Panc1 (cell line): ENCODE results near the gene COL4A3. TPM values are rescaled to one million over a fixed set of nuclear protein-coding genes. Genes with fewer than 3 reads are reported as not detected.

Experiments
- ATAC-seq: fragments of 200-7000 bp; cut with Tn5 transposase; 2 replicates; pipeline ENCODE4 v1.9.1; 2020; ENCODE audit warnings: mild to moderate bottlenecking, moderate library complexity
- BruUV-seq: library from RNA; stranded (reverse); fragments of 400-500 nt; replicated peaks from 2 replicates; lab custom pipeline; 2021; lab: Mats Ljungman, UMichigan
- CTCF ChIA-PET: fragments of 300-600 bp; sonication (Branson Sonifier 250); formaldehyde crosslinking; loops from one replicate; lab custom pipeline; 2022; ENCODE audit warnings: antibody characterized with exemption; lab: Charles Lee
- POLR2A ChIA-PET: fragments of 300-600 bp; sonication (Branson Sonifier 250); formaldehyde crosslinking; loops from one replicate; lab custom pipeline; 2022; ENCODE audit warnings: antibody characterized with exemption; lab: Charles Lee
- DNase-seq: peaks from one replicate; pipeline ENCODE4 v3.0.0-alpha.2; 2010; ENCODE audit warnings: low read depth, low spot score
- H3K27ac ChIP-seq: 2 replicates; pipeline ENCODE4 v1.5.1; 2011; ENCODE audit warnings: mild to moderate bottlenecking, low read length, inconsistent platforms
- H3K27me3 ChIP-seq: fragments of 200-500 bp; sonication (Bioruptor generic); 2 replicates; pipeline ENCODE4 v1.6.0; 2014; ENCODE audit warnings: low read length, inconsistent platforms; ENCODE audit not compliant: control insufficient read depth, insufficient read depth
- H3K36me3 ChIP-seq: fragments of 200-500 bp; sonication (Bioruptor generic); 2 replicates; pipeline ENCODE4 v1.5.1; 2014; ENCODE audit warnings: inconsistent platforms, mild to moderate bottlenecking, low read length, moderate library complexity; ENCODE audit not compliant: control insufficient read depth, insufficient read depth
- H3K4me1 ChIP-seq: 2 replicates; pipeline ENCODE4 v1.5.1; 2011; ENCODE audit warnings: inconsistent platforms, mild to moderate bottlenecking, low read length, moderate library complexity; ENCODE audit not compliant: control insufficient read depth, insufficient read depth
- H3K4me3 ChIP-seq, 2 experiments: 2 replicates each; pipeline ENCODE4 v1.5.1; 2011 to 2012; ENCODE audit warnings: low read depth in 2 of 2, low read length in 2 of 2, mild to moderate bottlenecking in 2 of 2, inconsistent platforms in 1 of 2, moderate library complexity in 1 of 2
- H3K9me3 ChIP-seq: fragments of 200-500 bp; sonication (Bioruptor generic); 2 replicates; pipeline ENCODE4 v1.5.1; 2014; ENCODE audit warnings: low read depth, mild to moderate bottlenecking, inconsistent platforms, low read length, moderate library complexity; ENCODE audit not compliant: control insufficient read depth, insufficient read depth
- POLR2AphosphoS5 ChIP-seq: IDR thresholded peaks from 2 replicates; pipeline ENCODE4 v1.6.1; 2012; ENCODE audit warnings: mild to moderate bottlenecking, low read depth, low read length, moderate library complexity
- SIN3A ChIP-seq: IDR thresholded peaks from 2 replicates; pipeline ENCODE4 v1.6.1; 2012; ENCODE audit warnings: low read depth, mild to moderate bottlenecking, low read length, moderate library complexity, borderline replicate concordance; ENCODE audit not compliant: insufficient read depth
- TCF7L2 ChIP-seq: IDR thresholded peaks from 2 replicates; pipeline ENCODE4 v1.6.1; 2011; ENCODE audit warnings: mild to moderate bottlenecking, low read depth, low read length, inconsistent platforms
- in situ Hi-C: cut with HindIII; loops from 2 replicates; pipeline ENCODE4 v1.10.0; 2016; ENCODE audit warnings: low sequenced_read_pairs, low pct_unique_long_range_greater_than_20kb
- intact Hi-C: fragments of 100-400 bp; cut with micrococcal nuclease; formaldehyde crosslinking; loops from one replicate; pipeline ENCODE4 v1.10.0; 2022; ENCODE audit not compliant: unreplicated experiment
- total RNA-seq: library from RNA; stranded (reverse); gene quantifications from one replicate; pipeline ENCODE4 v1.2.1, GENCODE V29; 2021; ENCODE audit not compliant: unreplicated experiment
- TF ChIP-seq, protein P1 (sequence below): fragments of 450-650 bp; IDR thresholded peaks from 2 replicates; pipeline ENCODE4 v1.5.1; 2017; ENCODE audit warnings: mild to moderate bottlenecking
- TF ChIP-seq, protein P2 (sequence below), 2 experiments: IDR thresholded peaks; 2 replicates each; pipeline ENCODE4 v1.6.1; 2011 to 2012; ENCODE audit warnings: low read depth in 2 of 2, control low read depth in 1 of 2, low read length in 1 of 2, mild to moderate bottlenecking in 1 of 2, moderate library complexity in 1 of 2; ENCODE audit not compliant: insufficient read depth in 1 of 2

COL4A3 gene
- total RNA-seq, 1 experiment from 2014 or later, result 0.18 TPM

DNA sequence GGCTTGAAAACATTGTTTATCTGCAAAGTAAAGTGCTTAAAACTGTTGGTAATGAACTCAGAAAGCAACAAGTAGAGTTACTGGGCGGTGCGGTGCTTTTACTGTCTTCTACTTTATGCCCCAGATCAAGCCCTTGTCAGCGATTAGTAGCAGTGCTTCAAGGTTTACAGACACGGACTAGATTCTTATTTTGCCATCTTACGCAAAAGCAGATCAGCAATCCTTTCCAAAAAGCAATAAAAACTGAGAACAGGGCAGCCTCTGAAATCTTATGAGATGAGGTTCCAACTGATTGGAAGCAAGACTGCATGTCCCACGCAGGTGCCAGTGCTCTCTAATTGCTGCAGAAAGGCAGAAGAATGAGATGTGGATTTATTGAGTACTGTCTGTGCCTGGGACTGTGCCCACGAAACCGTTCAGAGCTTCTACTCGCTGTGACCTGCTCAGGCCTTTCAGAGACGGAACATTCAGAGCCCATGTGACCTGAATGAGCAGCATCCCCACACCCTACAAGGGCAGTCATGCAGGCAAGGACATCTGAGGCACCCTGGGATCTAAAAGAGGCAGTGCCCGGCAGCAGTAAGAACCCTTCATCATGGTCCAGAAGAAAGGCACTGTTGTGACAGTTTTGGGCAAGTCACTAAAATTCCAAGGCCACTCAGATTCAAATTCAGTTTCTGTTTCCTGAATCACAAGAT is 15.7 kb downstream of the COL4A3 start:
- no peak overlapping the region for H3K27ac ChIP-seq

DNA sequence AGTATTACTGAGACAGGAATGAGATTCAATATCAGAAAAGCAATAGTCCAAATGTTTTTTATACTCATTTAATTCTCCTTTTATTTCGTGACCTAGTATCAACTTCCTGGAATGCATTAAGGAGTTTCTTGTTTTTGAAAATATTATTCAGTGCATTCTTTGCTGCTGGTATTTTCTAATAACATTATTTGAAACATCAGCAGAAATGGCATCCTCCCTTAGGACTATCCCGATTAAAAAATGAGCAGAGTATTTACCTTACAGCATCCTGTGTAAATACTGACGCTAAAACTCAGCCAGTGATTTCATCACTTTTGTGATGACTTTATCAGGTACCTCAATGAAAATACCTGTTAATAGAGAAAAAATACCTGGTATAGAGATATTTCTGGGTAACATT is 16.3 kb downstream of the COL4A3 start:
- H3K4me3 ChIP-seq, result no peak overlapping the region
- ATAC-seq (no peak), DNase-seq (no peak)
- no peak for TF ChIP-seq SIN3A
- TF ChIP-seq POLR2AphosphoS5, result no peak
- TF ChIP-seq TCF7L2, result no peak
- TF ChIP-seq, protein P1, sequence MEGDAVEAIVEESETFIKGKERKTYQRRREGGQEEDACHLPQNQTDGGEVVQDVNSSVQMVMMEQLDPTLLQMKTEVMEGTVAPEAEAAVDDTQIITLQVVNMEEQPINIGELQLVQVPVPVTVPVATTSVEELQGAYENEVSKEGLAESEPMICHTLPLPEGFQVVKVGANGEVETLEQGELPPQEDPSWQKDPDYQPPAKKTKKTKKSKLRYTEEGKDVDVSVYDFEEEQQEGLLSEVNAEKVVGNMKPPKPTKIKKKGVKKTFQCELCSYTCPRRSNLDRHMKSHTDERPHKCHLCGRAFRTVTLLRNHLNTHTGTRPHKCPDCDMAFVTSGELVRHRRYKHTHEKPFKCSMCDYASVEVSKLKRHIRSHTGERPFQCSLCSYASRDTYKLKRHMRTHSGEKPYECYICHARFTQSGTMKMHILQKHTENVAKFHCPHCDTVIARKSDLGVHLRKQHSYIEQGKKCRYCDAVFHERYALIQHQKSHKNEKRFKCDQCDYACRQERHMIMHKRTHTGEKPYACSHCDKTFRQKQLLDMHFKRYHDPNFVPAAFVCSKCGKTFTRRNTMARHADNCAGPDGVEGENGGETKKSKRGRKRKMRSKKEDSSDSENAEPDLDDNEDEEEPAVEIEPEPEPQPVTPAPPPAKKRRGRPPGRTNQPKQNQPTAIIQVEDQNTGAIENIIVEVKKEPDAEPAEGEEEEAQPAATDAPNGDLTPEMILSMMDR, result no peak
- TF ChIP-seq, protein P2, sequence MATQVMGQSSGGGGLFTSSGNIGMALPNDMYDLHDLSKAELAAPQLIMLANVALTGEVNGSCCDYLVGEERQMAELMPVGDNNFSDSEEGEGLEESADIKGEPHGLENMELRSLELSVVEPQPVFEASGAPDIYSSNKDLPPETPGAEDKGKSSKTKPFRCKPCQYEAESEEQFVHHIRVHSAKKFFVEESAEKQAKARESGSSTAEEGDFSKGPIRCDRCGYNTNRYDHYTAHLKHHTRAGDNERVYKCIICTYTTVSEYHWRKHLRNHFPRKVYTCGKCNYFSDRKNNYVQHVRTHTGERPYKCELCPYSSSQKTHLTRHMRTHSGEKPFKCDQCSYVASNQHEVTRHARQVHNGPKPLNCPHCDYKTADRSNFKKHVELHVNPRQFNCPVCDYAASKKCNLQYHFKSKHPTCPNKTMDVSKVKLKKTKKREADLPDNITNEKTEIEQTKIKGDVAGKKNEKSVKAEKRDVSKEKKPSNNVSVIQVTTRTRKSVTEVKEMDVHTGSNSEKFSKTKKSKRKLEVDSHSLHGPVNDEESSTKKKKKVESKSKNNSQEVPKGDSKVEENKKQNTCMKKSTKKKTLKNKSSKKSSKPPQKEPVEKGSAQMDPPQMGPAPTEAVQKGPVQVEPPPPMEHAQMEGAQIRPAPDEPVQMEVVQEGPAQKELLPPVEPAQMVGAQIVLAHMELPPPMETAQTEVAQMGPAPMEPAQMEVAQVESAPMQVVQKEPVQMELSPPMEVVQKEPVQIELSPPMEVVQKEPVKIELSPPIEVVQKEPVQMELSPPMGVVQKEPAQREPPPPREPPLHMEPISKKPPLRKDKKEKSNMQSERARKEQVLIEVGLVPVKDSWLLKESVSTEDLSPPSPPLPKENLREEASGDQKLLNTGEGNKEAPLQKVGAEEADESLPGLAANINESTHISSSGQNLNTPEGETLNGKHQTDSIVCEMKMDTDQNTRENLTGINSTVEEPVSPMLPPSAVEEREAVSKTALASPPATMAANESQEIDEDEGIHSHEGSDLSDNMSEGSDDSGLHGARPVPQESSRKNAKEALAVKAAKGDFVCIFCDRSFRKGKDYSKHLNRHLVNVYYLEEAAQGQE (IDR thresholded peaks at IDR 0.05; ENCODE audit: insufficient read depth in 1 of 2, low read depth in 2 of 2, low read length in 1 of 2), result no peak
- no TSS peak for BruUV-seq
- no peaks in the 10 kb centered on the region for H3K36me3 ChIP-seq
- intact Hi-C loops (no loop called here), in situ Hi-C loops (no loop called here)
- H3K27ac ChIP-seq, result no peak overlapping the region
- H3K27me3 ChIP-seq, result no peaks in the 10 kb centered on the region
- H3K4me1 ChIP-seq, result no peaks in the 10 kb centered on the region
- ChIA-PET CTCF (no interaction called here), POLR2A (no interaction called here)
- no peaks in the 10 kb centered on the region for H3K9me3 ChIP-seq

More for the DNA sequence above, 15.7 kb downstream of the COL4A3 start:
- in situ Hi-C loops, result no loop called here
- TF ChIP-seq, protein P2 (IDR thresholded peaks at IDR 0.05; ENCODE audit: insufficient read depth in 1 of 2, low read depth in 2 of 2, low read length in 1 of 2), result no peak
- TF ChIP-seq, protein P1, result no peak
- TF ChIP-seq TCF7L2, result no peak
- TF ChIP-seq POLR2AphosphoS5, result no peak
- no peak for TF ChIP-seq SIN3A
- no peak for DNase-seq
- Histone ChIP-seq H3K4me3 (no peak overlapping the region), H3K9me3 (no peaks in the 10 kb centered on the region), H3K4me1 (no peaks in the 10 kb centered on the region), H3K36me3 (no peaks in the 10 kb centered on the region), H3K27me3 (no peaks in the 10 kb centered on the region)
- no TSS peak for BruUV-seq
- CTCF ChIA-PET, result no interaction called here
- POLR2A ChIA-PET, result no interaction called here
- intact Hi-C loops, result no loop called here
- peak; percentile 65; the same call in 1 of the 2 replicates for ATAC-seq
